H1 (cell line): ENCODE data around the gene INPP4A. TPM values are rescaled to one million over a fixed set of nuclear protein-coding genes. Genes with fewer than 3 reads are reported as not detected.

Source experiments
- CTCF ChIA-PET: fragments of 300-600 bp; sonication (Branson Sonifier 250); formaldehyde crosslinking; loops from one replicate; lab custom pipeline; 2021; ENCODE audit not compliant: partially characterized antibody; lab: Charles Lee
- POLR2A ChIA-PET: fragments of 300-600 bp; sonication (Branson Sonifier 250); formaldehyde crosslinking; loops from one replicate; lab custom pipeline; 2021; ENCODE audit warnings: inconsistent platforms; ENCODE audit not compliant: partially characterized antibody; lab: Charles Lee
- DNase-seq, 2 experiments: peaks; one replicate each; pipeline versions ENCODE4 v3.0.0 to v3.0.0-alpha.2; 2010 to 2022; ENCODE audit warnings: low spot score in 2 of 2, low read depth in 1 of 2, mixed read lengths in 1 of 2
- FAIRE-seq: peaks from 2 replicates; lab custom pipeline; 2011; peaks lifted over from hg19 to GRCh38; lab: Jason Lieb, UNC
- H2AFZ ChIP-seq: 2 replicates; pipeline ENCODE4 v1.8.1; 2012; ENCODE audit warnings: low read length, inconsistent platforms
- H2AK5ac ChIP-seq: 2 replicates; pipeline ENCODE4 v1.6.1; 2013; ENCODE audit warnings: low read depth, low read length
- H2BK120ac ChIP-seq: replicated peaks from 2 replicates; pipeline ENCODE3; 2013; ENCODE audit warnings: low read depth, low read length, inconsistent platforms
- H2BK12ac ChIP-seq: 2 replicates; pipeline ENCODE4 v1.6.1; 2013; ENCODE audit warnings: low read depth, low read length
- H2BK15ac ChIP-seq: 2 replicates; pipeline ENCODE4 v1.6.1; 2013; ENCODE audit warnings: low read length
- H2BK20ac ChIP-seq: 2 replicates; pipeline ENCODE4 v1.6.1; 2013; ENCODE audit warnings: low read length
- H2BK5ac ChIP-seq: 2 replicates; pipeline ENCODE4 v1.6.1; 2013; ENCODE audit warnings: low read depth, low read length
- H3K14ac ChIP-seq: 2 replicates; pipeline ENCODE4 v1.6.1; 2013; ENCODE audit warnings: inconsistent platforms; ENCODE audit not compliant: insufficient read length
- H3K18ac ChIP-seq: 2 replicates; pipeline ENCODE4 v1.6.1; 2013; ENCODE audit warnings: low read length; ENCODE audit errors: extremely low read depth
- H3K23ac ChIP-seq: 2 replicates; pipeline ENCODE4 v1.6.1; 2013; ENCODE audit warnings: inconsistent platforms; ENCODE audit not compliant: insufficient read length
- H3K23me2 ChIP-seq: 2 replicates; pipeline ENCODE4 v1.6.1; 2013; ENCODE audit warnings: low read depth, low read length
- H3K27ac ChIP-seq: 2 replicates; pipeline ENCODE4 v1.6.1; 2011; ENCODE audit warnings: low read depth, low read length, inconsistent platforms
- H3K27me3 ChIP-seq, 4 experiments: replicated peaks in 1 of 4; 1 replicate in 1 of 4; 2 replicates in 3 of 4; pipeline versions ENCODE4 v1.6.1 to v1.8.1; 2011 to 2013; ENCODE audit warnings: low read length in 3 of 4, mild to moderate bottlenecking in 3 of 4, inconsistent platforms in 2 of 4, mixed read lengths in 2 of 4, moderate library complexity in 1 of 4; ENCODE audit not compliant: control insufficient read depth in 3 of 4, insufficient read depth in 3 of 4; ENCODE audit errors: extremely low read depth in 1 of 4
- H3K36me3 ChIP-seq, 4 experiments: 2 replicates each; pipeline versions ENCODE4 v1.6.1 to v1.8.1; 2011 to 2013; ENCODE audit warnings: mild to moderate bottlenecking in 4 of 4, low read length in 3 of 4, moderate library complexity in 2 of 4, control low read depth in 1 of 4, inconsistent platforms in 1 of 4; ENCODE audit not compliant: insufficient read depth in 4 of 4, control insufficient read depth in 2 of 4
- H3K4ac ChIP-seq: replicated peaks from 2 replicates; pipeline ENCODE3; 2013; ENCODE audit warnings: low read length, low read depth, mixed read lengths, inconsistent platforms; ENCODE audit not compliant: insufficient read length
- H3K4me1 ChIP-seq, 4 experiments: replicated peaks in 1 of 4; 1 replicate in 1 of 4; 2 replicates in 3 of 4; pipeline versions ENCODE4 v1.6.1 to v1.8.1; 2011 to 2013; ENCODE audit warnings: low read length in 3 of 4, inconsistent platforms in 2 of 4, mixed read lengths in 1 of 4; ENCODE audit not compliant: insufficient read depth in 4 of 4, control insufficient read depth in 3 of 4
- H3K4me2 ChIP-seq, 2 experiments: 2 replicates each; pipeline versions ENCODE4 v1.6.1 to v1.8.1; 2011 to 2013; ENCODE audit warnings: low read depth in 2 of 2, low read length in 2 of 2, control low read depth in 1 of 2, inconsistent platforms in 1 of 2, mild to moderate bottlenecking in 1 of 2; ENCODE audit not compliant: insufficient read depth in 1 of 2
- H3K4me3 ChIP-seq, 4 experiments: fragments of 200-600, 300-600 bp in 1 of 4; sonication (generic), shearing (Covaris generic), sonication (Bioruptor Twin) in 1 of 4; 2 replicates each; pipeline versions ENCODE4 v1.5.1 to v1.8.1; 2011 to 2016; ENCODE audit warnings: low read length in 4 of 4, low read depth in 3 of 4, control low read depth in 2 of 4, inconsistent platforms in 2 of 4, mild to moderate bottlenecking in 2 of 4, mixed read lengths in 1 of 4, moderate library complexity in 1 of 4; ENCODE audit not compliant: insufficient read depth in 2 of 4; ENCODE audit errors: extremely low read depth in 1 of 4
- H3K56ac ChIP-seq: replicated peaks from 2 replicates; pipeline ENCODE3; 2013; ENCODE audit warnings: low read depth, mild to moderate bottlenecking, mixed read lengths, low read length, inconsistent platforms; ENCODE audit not compliant: insufficient read length
- H3K79me1 ChIP-seq: 2 replicates; pipeline ENCODE4 v1.6.1; 2013; ENCODE audit warnings: low read depth, low read length, control low read depth
- H3K79me2 ChIP-seq, 2 experiments: 2 replicates each; pipeline versions ENCODE4 v1.6.1 to v1.8.1; 2012 to 2013; ENCODE audit warnings: low read length in 2 of 2, mild to moderate bottlenecking in 2 of 2, inconsistent platforms in 1 of 2; ENCODE audit not compliant: insufficient read depth in 2 of 2, control insufficient read depth in 1 of 2
- H3K9ac ChIP-seq, 4 experiments: replicated peaks in 1 of 4; 1 replicate in 1 of 4; 2 replicates in 3 of 4; pipeline versions ENCODE4 v1.6.1 to v1.8.1; 2011 to 2013; ENCODE audit warnings: low read depth in 3 of 4, low read length in 3 of 4, control low read depth in 2 of 4, mild to moderate bottlenecking in 2 of 4, moderate library complexity in 2 of 4, inconsistent platforms in 1 of 4; ENCODE audit errors: extremely low read depth in 1 of 4
- H3K9me3 ChIP-seq, 2 experiments: 2 replicates each; pipeline versions ENCODE4 v1.6.1 to v1.8.1; 2012 to 2013; ENCODE audit warnings: mild to moderate bottlenecking in 2 of 2, moderate library complexity in 2 of 2, control low read depth in 1 of 2, inconsistent platforms in 1 of 2, low read depth in 1 of 2, low read length in 1 of 2, mixed read lengths in 1 of 2; ENCODE audit not compliant: insufficient read depth in 2 of 2
- H4K20me1 ChIP-seq, 2 experiments: replicated peaks in 1 of 2; 2 replicates each; pipeline versions ENCODE3 to v1.8.1; 2011 to 2013; ENCODE audit warnings: inconsistent platforms in 2 of 2, low read length in 2 of 2, mild to moderate bottlenecking in 1 of 2; ENCODE audit not compliant: insufficient read depth in 2 of 2, control insufficient read depth in 1 of 2
- H4K5ac ChIP-seq: 2 replicates; pipeline ENCODE4 v1.6.1; 2013; ENCODE audit warnings: low read length, low read depth, mixed read lengths, inconsistent platforms; ENCODE audit not compliant: insufficient read length
- H4K8ac ChIP-seq: 2 replicates; pipeline ENCODE4 v1.8.0; 2013; ENCODE audit warnings: mild to moderate bottlenecking, moderate library complexity, low read length, inconsistent platforms; ENCODE audit not compliant: insufficient read depth; ENCODE audit errors: extremely low read depth
- H4K91ac ChIP-seq: replicated peaks from 2 replicates; pipeline ENCODE3; 2013; ENCODE audit warnings: low read length, mixed read lengths, inconsistent platforms; ENCODE audit not compliant: insufficient read length
- SIRT6 ChIP-seq: IDR thresholded peaks from one replicate; pipeline ENCODE4 v1.7.1; 2012; ENCODE audit warnings: low read length, inconsistent platforms
- WGBS, 2 experiments: shearing (Covaris generic) in 1 of 2; methylation state at CpG; one replicate each; pipeline versions ENCODE4 v1.1.6 to v1.1.7; 2013 to 2015; ENCODE audit warnings: low lambda C conversion rate in 2 of 2, mixed read lengths in 2 of 2, inconsistent platforms in 1 of 2, low coverage in 1 of 2, missing lambda C conversion rate in 1 of 2; ENCODE audit not compliant: insufficient replicate concordance in 2 of 2, insufficient coverage in 1 of 2, insufficient read length in 1 of 2; ENCODE audit errors: extremely low coverage in 1 of 2, missing lambda C conversion rate in 1 of 2; 5-methylcytosine and 5-hydroxymethylcytosine counted together
- polyA plus RNA-seq, 7 experiments: library from polyadenylated mRNA; depleted of rRNA in 3 of 7; stranded (reverse) in 5 of 7; unstranded in 2 of 7; fragments of >200 nt in 5 of 7; fragments of 200-250 nt in 2 of 7; gene quantifications; 1 replicate in 5 of 7; 2 replicates in 1 of 7; 4 replicates in 1 of 7; pipeline versions ENCODE4 v1.2.1 to v1.2.3, GENCODE V29; 2011 to 2013; ENCODE audit warnings: missing spikeins in 2 of 7, mixed read lengths in 2 of 7
- total RNA-seq: library from RNA; stranded (reverse); fragmentation: NEBNext Ultra II Directional; extraction: Animal tissue kit (Norgen Biotek cat#: 25700); gene quantifications from 2 replicates; pipeline ENCODE4 v1.2.1, GENCODE V29; 2021

Gene INPP4A
- total and polyA plus RNA-seq, 2 of the 8 experiments (the other 6 are each of a cell fraction or from before 2014, with no cell fraction given) = 25.6 to 34.3 TPM

GRCh38 chr2:98472961-98473746 lies 28.5 kb downstream of the INPP4A start:
- no peak overlapping the region for H3K56ac ChIP-seq
- no peaks in the 10 kb centered on the region for H3K27me3 ChIP-seq
- no peak overlapping the region for H2BK15ac ChIP-seq
- H2BK5ac ChIP-seq = no peak overlapping the region; the same call in 1 of the 2 replicates
- H4K8ac ChIP-seq = no peak overlapping the region
- no peak overlapping the region for H3K23ac ChIP-seq
- no peak for DNase-seq
- no peak overlapping the region for H2BK120ac ChIP-seq
- H3K79me2 ChIP-seq = peaks cover 0 to 87% of the 10 kb centered on the region in 2 experiments; a peak in 3 of 4 replicates
- H4K91ac ChIP-seq = no peak overlapping the region
- H3K9ac ChIP-seq = no peak overlapping the region
- peaks cover 18% of the 10 kb centered on the region for H3K79me1 ChIP-seq
- no peak for FAIRE-seq
- TF ChIP-seq SIRT6 = no peak
- no peak overlapping the region for H3K4ac ChIP-seq
- H3K4me2 ChIP-seq = no peak overlapping the region
- CTCF ChIA-PET = interaction anchor here (0.8 to 2.8 kb wide), 3 partner anchors 12 to 15 kb away, joined by 3 to 15 read pairs (median 7); no protein-coding TSS in a partner anchor
- 0 out of 2 replicates have a peak overlapping the region, but pooled peaks have one; percentile 52 for H2BK12ac ChIP-seq
- no peaks in the 10 kb centered on the region for H3K36me3 ChIP-seq
- no peak overlapping the region for H3K27ac ChIP-seq
- no peak overlapping the region for H2AK5ac ChIP-seq
- H3K14ac ChIP-seq = no peak overlapping the region
- peaks cover 4% of the 10 kb centered on the region; the same call in 1 of the 2 replicates for H3K23me2 ChIP-seq
- 92 to 100% methylated on average over 1 to 9 of the region's 9 CpGs for WGBS, 2 experiments
- peaks cover 0 to 15% (median 7%) of the 10 kb centered on the region in 4 experiments; a peak in 6 of 7 replicates for H3K4me1 ChIP-seq
- POLR2A ChIA-PET = no interaction called here
- no peak overlapping the region for H2BK20ac ChIP-seq
- H3K9me3 ChIP-seq = no peaks in the 10 kb centered on the region
- no peak overlapping the region for H3K18ac ChIP-seq
- no peak overlapping the region for H2AFZ ChIP-seq
- H4K20me1 ChIP-seq = peaks cover 9 to 15% of the 10 kb centered on the region in 2 experiments
- no peak overlapping the region for H3K4me3 ChIP-seq
- no peak overlapping the region for H4K5ac ChIP-seq
